ENCODE results near the gene ELF5.

- TF ChIP-seq CTCF (conservative IDR thresholded peaks at IDR 0.05), result no peak
- TF ChIP-seq ZFX (IDR thresholded peaks at IDR 0.05), result no peak
Measured at GRCh38 chr11:34458525-34458924, 55.1 kb downstream of the ELF5 start.

All from C4-2B (cell line).